ENCODE results near the gene EPHA6.

EPHA6 gene

DNA sequence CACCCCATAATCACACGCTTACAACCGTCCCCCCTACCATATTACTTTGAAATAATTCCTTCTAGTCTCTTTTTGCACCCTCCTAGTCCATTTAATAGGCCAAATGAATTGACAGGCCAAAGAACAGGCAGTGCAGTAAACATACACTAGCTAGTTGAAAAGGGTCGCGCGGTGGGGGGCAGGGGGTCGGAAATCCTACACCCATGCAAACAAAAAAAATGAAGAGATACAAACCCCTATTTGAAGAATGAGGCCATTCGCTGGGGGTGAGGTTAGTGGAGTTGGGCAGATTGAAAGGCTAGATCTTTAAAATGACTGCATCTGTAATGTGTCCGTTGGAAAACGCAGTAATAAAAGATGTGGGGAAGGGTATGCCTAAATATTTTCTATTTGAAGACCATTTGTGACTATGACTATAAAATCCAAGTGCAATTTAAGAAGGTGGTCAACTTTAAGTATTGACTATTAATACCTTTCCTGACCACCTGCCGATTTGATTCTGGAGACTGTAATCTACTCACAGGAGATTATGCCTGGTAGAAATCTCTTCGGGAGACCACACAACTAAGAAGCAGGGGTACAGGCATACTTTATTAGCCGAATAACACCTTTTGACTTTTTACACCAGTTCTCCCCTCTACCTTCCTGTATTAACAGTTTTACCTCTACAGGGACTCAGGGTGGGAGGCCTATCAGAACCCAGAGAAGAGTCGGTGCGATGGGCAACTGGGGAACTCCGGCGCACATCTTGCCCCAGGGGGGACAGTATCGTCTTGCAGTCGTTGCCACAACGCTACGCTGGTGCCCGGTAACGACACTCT, 949.4 kb downstream of the EPHA6 start:
- Histone ChIP-seq H3K9me3 (ENCODE audit: control insufficient read depth, insufficient read depth, low read length) (no peaks in the 10 kb centered on the region), H3K36me3 (ENCODE audit: control insufficient read depth, insufficient read depth, low read length) (no peaks in the 10 kb centered on the region), H3K27ac (ENCODE audit: low read length) (no peak overlapping the region), H3K4me3 (ENCODE audit: low read length) (peak overlapping the region; percentile 88; the same call in 1 of the 2 replicates), H3K27me3 (ENCODE audit: control insufficient read depth, insufficient read depth, low read length) (no peaks in the 10 kb centered on the region), H3K4me1 (ENCODE audit: control insufficient read depth, insufficient read depth, low read length) (no peaks in the 10 kb centered on the region)
- WGBS (ENCODE audit: insufficient coverage, insufficient read length): no CpG with 5 or more reads among the region's 22 CpGs
- DNase-seq (ENCODE audit: low read depth, low spot score): no peak

DNA sequence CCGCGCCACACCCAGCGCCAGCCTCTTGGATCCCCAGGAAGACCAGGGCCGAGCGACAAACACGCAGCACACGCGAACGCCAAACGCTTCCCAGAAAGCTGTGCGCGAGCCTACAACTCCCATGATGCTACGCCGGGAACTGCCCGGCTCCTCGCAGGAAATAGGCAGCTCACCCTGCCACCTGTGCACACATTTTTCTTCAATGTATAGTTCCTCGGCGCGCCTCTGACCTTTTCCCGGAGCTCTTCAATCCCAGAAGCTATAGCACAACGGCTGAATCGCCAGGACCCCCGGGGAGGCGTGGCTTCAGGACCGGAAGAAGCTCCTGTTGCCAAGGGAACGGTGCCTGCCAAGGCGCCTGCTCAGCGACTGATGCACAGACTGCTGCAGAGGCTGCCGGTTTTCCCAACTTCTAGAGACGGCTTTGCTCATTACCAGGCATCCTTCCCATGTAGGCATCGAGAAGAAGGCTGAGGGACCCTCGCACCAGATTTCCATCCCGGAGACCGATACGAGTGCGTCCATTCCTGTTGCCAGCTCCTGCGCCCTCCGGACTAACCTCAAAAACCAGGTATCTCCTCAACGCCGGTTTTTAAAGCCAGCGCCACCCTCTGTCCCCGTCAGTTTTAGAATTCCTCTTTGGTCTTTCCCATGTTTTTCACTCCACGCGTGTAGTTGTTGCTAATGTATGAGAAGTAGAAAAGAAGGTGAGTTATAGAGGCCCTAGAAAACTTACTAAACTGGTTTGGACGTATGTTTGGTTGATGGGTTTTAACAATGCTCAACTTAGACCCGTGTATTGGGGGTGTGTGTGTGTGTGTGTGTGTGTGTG, 950.2 kb downstream of the EPHA6 start, which contains the start of gene ARL6:
Gene ARL6, plus strand, starts transcription at position 352 of the 832 bp plus-strand sequence. CDS start 3,350 bp downstream, outside the sequence.
- no peaks in the 10 kb centered on the region for H3K27me3 ChIP-seq (ENCODE audit: control insufficient read depth, insufficient read depth, low read length)
- H3K4me3 ChIP-seq (ENCODE audit: low read length): peak within 1 kb of the TSS; percentile 88
- no peaks in the 10 kb centered on the region for H3K4me1 ChIP-seq (ENCODE audit: control insufficient read depth, insufficient read depth, low read length)
- no CpG with 5 or more reads among the region's 46 CpGs for WGBS (ENCODE audit: insufficient coverage, insufficient read length)
- H3K9me3 ChIP-seq (ENCODE audit: control insufficient read depth, insufficient read depth, low read length): no peaks in the 10 kb centered on the region
- H3K27ac ChIP-seq (ENCODE audit: low read length): no peak within 1 kb of the TSS
- no peaks in the 10 kb centered on the region for H3K36me3 ChIP-seq (ENCODE audit: control insufficient read depth, insufficient read depth, low read length)
- DNase-seq (ENCODE audit: low read depth, low spot score): peak; percentile 61

DNA sequence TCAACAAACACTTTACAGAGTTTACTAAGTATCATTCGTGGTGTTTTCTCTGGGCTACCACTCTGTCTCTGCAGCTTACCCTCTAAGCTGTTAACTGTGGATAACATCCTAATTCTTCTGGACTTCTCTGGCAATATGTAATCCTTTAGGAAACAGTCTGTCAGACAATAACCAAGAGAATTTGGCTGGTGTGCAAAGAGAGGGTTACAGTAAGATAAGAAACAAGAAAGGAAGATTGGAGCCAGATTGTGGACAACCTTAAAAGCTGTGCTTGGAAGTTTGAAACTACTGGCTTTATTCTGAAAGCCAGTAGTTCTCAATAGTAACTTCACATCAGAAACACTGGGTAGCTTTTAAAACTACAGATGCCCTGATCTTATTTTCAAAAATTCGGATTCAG, 950.9 kb downstream of the EPHA6 start:
- no CpG with 5 or more reads among the region's 2 CpGs for WGBS (ENCODE audit: insufficient coverage, insufficient read length)

DNA sequence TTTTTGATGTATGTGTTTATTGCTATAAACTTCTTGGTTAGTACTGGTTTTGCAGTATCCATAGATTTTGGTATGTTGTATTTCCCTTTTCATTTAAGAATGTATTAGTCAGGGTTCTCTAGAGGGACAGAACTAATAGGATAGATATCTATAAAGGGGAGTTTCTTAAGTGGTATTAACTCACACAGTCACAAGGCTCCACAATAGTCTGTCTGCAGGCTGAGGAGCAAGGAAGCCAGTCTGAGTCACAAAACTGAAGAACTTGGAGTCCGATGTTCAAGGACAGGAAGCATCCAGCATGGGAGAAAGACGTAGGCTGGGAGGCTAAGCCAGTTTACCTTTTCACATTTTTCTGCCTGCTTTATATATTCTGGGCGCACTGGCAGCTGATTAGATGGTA, 958.5 kb downstream of the EPHA6 start:
- no CpG with 5 or more reads among the region's 3 CpGs for WGBS (ENCODE audit: insufficient coverage, insufficient read length)
- no peak overlapping the region for H3K4me3 ChIP-seq (ENCODE audit: low read length)
- no peak for DNase-seq (ENCODE audit: low read depth, low spot score)
- no peaks in the 10 kb centered on the region for H3K36me3 ChIP-seq (ENCODE audit: control insufficient read depth, insufficient read depth, low read length)
- no peaks in the 10 kb centered on the region for H3K27me3 ChIP-seq (ENCODE audit: control insufficient read depth, insufficient read depth, low read length)
- no peak overlapping the region for H3K27ac ChIP-seq (ENCODE audit: low read length)
- H3K9me3 ChIP-seq (ENCODE audit: control insufficient read depth, insufficient read depth, low read length): no peaks in the 10 kb centered on the region
- H3K4me1 ChIP-seq (ENCODE audit: control insufficient read depth, insufficient read depth, low read length): no peaks in the 10 kb centered on the region; the same call in 1 of the 2 replicates

More for the DNA sequence above, 950.9 kb downstream of the EPHA6 start:
- Histone ChIP-seq H3K27me3 (ENCODE audit: control insufficient read depth, insufficient read depth, low read length) (no peaks in the 10 kb centered on the region), H3K4me1 (ENCODE audit: control insufficient read depth, insufficient read depth, low read length) (no peaks in the 10 kb centered on the region), H3K36me3 (ENCODE audit: control insufficient read depth, insufficient read depth, low read length) (no peaks in the 10 kb centered on the region), H3K9me3 (ENCODE audit: control insufficient read depth, insufficient read depth, low read length) (no peaks in the 10 kb centered on the region), H3K27ac (ENCODE audit: low read length) (no peak overlapping the region), H3K4me3 (ENCODE audit: low read length) (peak overlapping the region; percentile 17; the same call in 1 of the 2 replicates)
- DNase-seq (ENCODE audit: low read depth, low spot score): no peak

DNA sequence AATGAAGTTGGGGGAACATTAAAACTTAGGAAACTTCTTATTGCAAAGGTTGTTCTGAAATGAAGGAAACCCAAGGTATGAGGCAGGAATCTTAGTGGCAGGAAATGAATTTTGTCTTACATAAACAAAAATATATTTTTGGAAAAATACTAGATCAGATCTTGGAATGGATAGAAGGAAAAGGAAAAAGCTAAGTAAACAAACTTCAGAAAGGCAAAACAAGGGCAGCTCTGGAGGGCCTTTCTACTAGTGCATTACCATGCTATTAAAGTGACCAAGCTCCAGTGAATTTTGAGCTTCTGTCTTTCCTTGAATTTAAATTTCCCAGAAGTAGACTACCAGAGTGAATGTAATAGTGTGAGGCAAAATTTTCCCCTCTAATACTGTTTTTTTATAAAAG, 963.8 kb downstream of the EPHA6 start:
- Histone ChIP-seq H3K4me3 (ENCODE audit: low read length) (no peak overlapping the region), H3K27me3 (ENCODE audit: control insufficient read depth, insufficient read depth, low read length) (no peaks in the 10 kb centered on the region), H3K9me3 (ENCODE audit: control insufficient read depth, insufficient read depth, low read length) (no peaks in the 10 kb centered on the region), H3K4me1 (ENCODE audit: control insufficient read depth, insufficient read depth, low read length) (no peaks in the 10 kb centered on the region; the same call in 1 of the 2 replicates), H3K27ac (ENCODE audit: low read length) (no peak overlapping the region), H3K36me3 (ENCODE audit: control insufficient read depth, insufficient read depth, low read length) (no peaks in the 10 kb centered on the region)
- no peak for DNase-seq (ENCODE audit: low read depth, low spot score)

DNA sequence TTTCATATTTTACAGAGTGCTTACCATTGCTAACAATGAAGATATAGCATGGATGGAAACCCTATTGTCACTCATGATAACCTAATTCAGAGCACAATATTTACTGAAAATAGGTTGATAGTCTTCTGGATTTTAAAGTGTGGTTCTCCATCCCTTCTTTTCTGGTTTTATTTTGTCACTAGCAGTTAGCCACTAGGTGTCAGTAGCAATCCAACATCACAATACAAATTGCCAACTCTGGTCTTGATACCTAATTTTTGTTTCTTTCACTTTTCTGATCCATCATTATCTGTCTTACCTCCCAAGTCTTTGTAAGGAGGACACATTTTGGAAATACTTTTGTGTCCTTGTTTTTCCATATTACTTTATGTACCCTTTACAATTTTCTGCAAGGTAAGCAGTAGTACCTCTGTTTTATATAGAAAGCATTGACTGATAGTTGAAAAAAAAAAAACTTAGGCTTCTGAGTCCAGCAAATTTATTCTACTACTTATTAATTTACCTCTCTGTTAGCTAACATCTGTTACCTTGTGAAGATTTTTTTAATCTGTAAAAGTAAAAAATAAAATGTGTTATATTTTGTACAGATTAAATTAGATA, 979.1 kb downstream of the EPHA6 start:
- Histone ChIP-seq H3K27ac (ENCODE audit: low read length) (no peak overlapping the region), H3K4me1 (ENCODE audit: control insufficient read depth, insufficient read depth, low read length) (no peaks in the 10 kb centered on the region), H3K36me3 (ENCODE audit: control insufficient read depth, insufficient read depth, low read length) (no peaks in the 10 kb centered on the region), H3K4me3 (ENCODE audit: low read length) (no peak overlapping the region), H3K27me3 (ENCODE audit: control insufficient read depth, insufficient read depth, low read length) (no peaks in the 10 kb centered on the region), H3K9me3 (ENCODE audit: control insufficient read depth, insufficient read depth, low read length) (no peaks in the 10 kb centered on the region)
- peak; percentile 2 for DNase-seq (ENCODE audit: low read depth, low spot score)

DNA sequence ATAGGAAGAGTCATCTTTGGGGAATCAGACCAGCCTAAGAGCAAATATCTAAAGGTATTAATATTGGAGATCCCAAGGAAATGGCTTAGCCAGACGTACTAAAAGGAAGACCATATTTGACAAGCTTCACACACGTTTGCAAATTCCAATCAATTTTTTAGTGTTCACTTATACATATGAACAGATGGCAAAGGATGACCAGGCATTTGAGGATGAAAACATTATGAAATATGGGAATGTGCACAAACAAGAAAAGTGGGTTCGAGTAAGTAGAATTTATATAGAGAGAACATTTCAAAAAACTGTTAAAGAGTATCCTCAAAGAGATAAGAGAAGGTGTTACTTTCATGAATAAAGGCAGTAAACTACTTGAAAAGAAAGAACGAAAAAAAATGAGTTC, 981.6 kb downstream of the EPHA6 start:
- WGBS (ENCODE audit: insufficient coverage, insufficient read length): 100% methylated on average over 2 of the region's 4 CpGs
- no peak for DNase-seq (ENCODE audit: low read depth, low spot score)

More for the DNA sequence above, 981.6 kb downstream of the EPHA6 start:
- Histone ChIP-seq H3K4me1 (ENCODE audit: control insufficient read depth, insufficient read depth, low read length) (no peaks in the 10 kb centered on the region), H3K27ac (ENCODE audit: low read length) (no peak overlapping the region), H3K9me3 (ENCODE audit: control insufficient read depth, insufficient read depth, low read length) (no peaks in the 10 kb centered on the region), H3K4me3 (ENCODE audit: low read length) (no peak overlapping the region), H3K36me3 (ENCODE audit: control insufficient read depth, insufficient read depth, low read length) (no peaks in the 10 kb centered on the region), H3K27me3 (ENCODE audit: control insufficient read depth, insufficient read depth, low read length) (no peaks in the 10 kb centered on the region)
